Coronary artery (tissue), 2 donors: Measurements from ENCODE around the gene CCDC187.

Source experiments
- DNase-seq: peaks from one replicate; pipeline ENCODE4 v3.0.0-alpha.2; 2017; ENCODE audit warnings: low spot score
- H3K27ac ChIP-seq, 2 donors: fragments of 200-600 bp; sonication (generic); one replicate each; pipeline ENCODE4 v1.5.1; 2016 to 2019
- H3K4me3 ChIP-seq: fragments of 200-600 bp; sonication (generic); 2 replicates; pipeline ENCODE4 v1.5.1; 2016; ENCODE audit warnings: mild to moderate bottlenecking, moderate library complexity
- CTCF ChIP-seq: fragments of 200-600 bp; sonication (generic); IDR thresholded peaks from one replicate; pipeline ENCODE4 v1.5.1; 2019; ENCODE audit warnings: antibody characterized with exemption

CCDC187 gene

GRCh38 chr9:136246849-136247550 is 56.9 kb downstream of the CCDC187 start:
- no peak for TF ChIP-seq CTCF
- Histone ChIP-seq H3K4me3 (no peak overlapping the region), H3K27ac (no peak overlapping the region)
- DNase-seq = no peak

- DNase-seq = peak; percentile 84
- Histone ChIP-seq H3K27ac (peak within 1 kb of the TSS in 1 of 2 donors; percentile 34), H3K4me3 (peak within 1 kb of the TSS; percentile 76)
- no peak for TF ChIP-seq CTCF
These were observed 58.4 kb downstream of the CCDC187 start, which contains the start of gene QSOX2 for GRCh38 chr9:136245219-136246150. TSS of gene QSOX2 (minus strand) at chr9:136245812. CDS start at chr9:136245803, 9 bp downstream.

GRCh38 chr9:136244969-136245218 is 59.0 kb downstream of the CCDC187 start:
- Histone ChIP-seq H3K27ac (no peak overlapping the region), H3K4me3 (peak overlapping the region; percentile 76)
- no peak for TF ChIP-seq CTCF
- DNase-seq = no peak

GRCh38 chr9:136244122-136244968 is 59.5 kb downstream of the CCDC187 start:
- no peak for DNase-seq
- TF ChIP-seq CTCF = no peak
- H3K27ac ChIP-seq = no peak overlapping the region
- peak overlapping the region; percentile 76 for H3K4me3 ChIP-seq

- TF ChIP-seq CTCF = no peak
- no peak overlapping the region for H3K27ac ChIP-seq
- no peak overlapping the region for H3K4me3 ChIP-seq
- DNase-seq = no peak
These were observed 60.3 kb downstream of the CCDC187 start for GRCh38 chr9:136243631-136244030.

- H3K4me3 ChIP-seq = no peak overlapping the region
- DNase-seq = no peak
- no peak overlapping the region for H3K27ac ChIP-seq
These were observed 60.9 kb downstream of the CCDC187 start for GRCh38 chr9:136242918-136243525.

More at GRCh38 chr9:136242918-136243525, 60.9 kb downstream of the CCDC187 start:
- TF ChIP-seq CTCF = no peak
